Caco-2 (cell line): ENCODE data around the gene GHR. TPM values are rescaled to one million over a fixed set of nuclear protein-coding genes. Genes with fewer than 3 reads are reported as not detected.

ENCODE experiments used
- BruUV-seq: library from RNA; stranded (reverse); fragments of 400-500 nt; replicated peaks from 2 replicates; lab custom pipeline; 2021; lab: Mats Ljungman, UMichigan
- CTCF ChIA-PET: fragments of 300-600 bp; sonication (Branson Sonifier 250); formaldehyde crosslinking; loops from one replicate; lab custom pipeline; 2022; ENCODE audit warnings: antibody characterized with exemption; lab: Charles Lee
- POLR2A ChIA-PET: fragments of 300-600 bp; sonication (Branson Sonifier 250); formaldehyde crosslinking; loops from one replicate; lab custom pipeline; 2022; ENCODE audit warnings: antibody characterized with exemption; lab: Charles Lee
- DNase-seq, 2 experiments: peaks; one replicate each; pipeline versions ENCODE4 v3.0.0 to v3.0.0-alpha.2; 2020 to 2022
- H3K27me3 ChIP-seq: replicated peaks from 2 replicates; pipeline ENCODE4 v1.6.0; 2011; ENCODE audit warnings: low read length; ENCODE audit not compliant: control insufficient read depth, insufficient read depth
- H3K36me3 ChIP-seq: 2 replicates; pipeline ENCODE4 v1.5.1; 2011; ENCODE audit warnings: low read length; ENCODE audit not compliant: control insufficient read depth, insufficient read depth
- H3K4me1 ChIP-seq: fragments of 250-450 bp; sonication (Bioruptor Pico); 2 replicates; pipeline ENCODE4 v1.5.1; 2020; ENCODE audit warnings: mild to moderate bottlenecking
- H3K4me3 ChIP-seq: 2 replicates; pipeline ENCODE4 v1.5.1; 2011; ENCODE audit warnings: low read depth, mild to moderate bottlenecking, control low read depth, low read length
- H3K9me3 ChIP-seq: fragments of 250-450 bp; sonication (Bioruptor Pico); 2 replicates; pipeline ENCODE4 v1.5.1; 2020; ENCODE audit warnings: mild to moderate bottlenecking, moderate library complexity
- H3K27ac Mint-ChIP-seq: one replicate; pipeline ENCODE4 v1.8.0; 2022; ENCODE audit warnings: mixed read lengths; ENCODE audit not compliant: unreplicated experiment
- H3K27me3 Mint-ChIP-seq: one replicate; pipeline ENCODE4 v1.8.0; 2022; ENCODE audit warnings: mixed read lengths; ENCODE audit not compliant: insufficient read depth, unreplicated experiment
- H3K36me3 Mint-ChIP-seq: one replicate; pipeline ENCODE4 v1.8.0; 2022; ENCODE audit warnings: mild to moderate bottlenecking, mixed read lengths; ENCODE audit not compliant: insufficient read depth, unreplicated experiment
- H3K4me1 Mint-ChIP-seq: one replicate; pipeline ENCODE4 v1.8.0; 2022; ENCODE audit warnings: low read depth, mixed read lengths; ENCODE audit not compliant: unreplicated experiment
- H3K4me3 Mint-ChIP-seq: one replicate; pipeline ENCODE4 v1.8.0; 2022; ENCODE audit warnings: mild to moderate bottlenecking, moderate library complexity, mixed read lengths; ENCODE audit not compliant: unreplicated experiment
- H3K9me3 Mint-ChIP-seq: one replicate; pipeline ENCODE4 v1.8.0; 2022; ENCODE audit warnings: mixed read lengths; ENCODE audit not compliant: unreplicated experiment
- intact Hi-C: fragments of 100-400 bp; cut with micrococcal nuclease; formaldehyde crosslinking; loops from one replicate; pipeline ENCODE4 v1.10.0; 2022; ENCODE audit not compliant: unreplicated experiment
- total RNA-seq: library from RNA; stranded (reverse); gene quantifications from 2 replicates; pipeline ENCODE4 v1.2.3, GENCODE V29; 2022
- TF ChIP-seq, protein P1 (sequence below), 2 experiments: fragments of 200-600 bp in 1 of 2; IDR thresholded peaks; 1 replicate in 1 of 2; 2 replicates in 1 of 2; pipeline versions ENCODE4 v1.5.1 to v1.8.0; 2011 to 2022; ENCODE audit warnings: antibody characterized with exemption in 1 of 2, control low read depth in 1 of 2, inconsistent platforms in 1 of 2, low read depth in 1 of 2, low read length in 1 of 2, mild to moderate bottlenecking in 1 of 2, moderate library complexity in 1 of 2; ENCODE audit not compliant: insufficient read depth in 1 of 2, severe bottlenecking in 1 of 2, unreplicated experiment in 1 of 2

Gene GHR
- total RNA-seq, 1 experiment from 2014 or later, result 0.54 TPM

DNA sequence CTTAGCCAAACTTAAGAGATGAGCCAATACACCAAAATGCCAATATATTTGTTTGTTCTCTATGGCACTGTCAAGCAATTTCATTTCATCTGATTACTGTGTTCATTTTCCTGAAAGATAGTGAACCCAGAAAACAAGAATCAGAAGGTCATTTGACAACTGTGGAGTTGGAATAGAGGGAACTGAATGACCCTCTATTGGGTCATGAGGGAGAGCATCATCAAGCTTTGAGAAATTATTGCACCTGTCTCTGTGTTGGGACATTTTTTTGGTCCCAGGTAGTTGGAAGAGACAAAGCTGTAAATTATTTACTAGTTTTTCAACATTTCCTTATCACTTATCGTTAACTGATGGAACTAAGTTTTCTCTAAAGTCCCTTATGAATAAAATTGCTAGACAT lies 129.4 kb downstream of the GHR start:
- POLR2A ChIA-PET, result no interaction called here
- BruUV-seq, result no TSS peak
- Histone ChIP-seq H3K36me3 (no peaks in the 10 kb centered on the region), H3K27me3 (no peaks in the 10 kb centered on the region; the same call in 1 of the 2 replicates), H3K4me3 (no peak overlapping the region), H3K9me3 (no peaks in the 10 kb centered on the region), H3K4me1 (no peaks in the 10 kb centered on the region)
- DNase-seq, result no peak
- CTCF ChIA-PET, result no interaction called here
- Mint-ChIP-seq H3K27ac (no peak overlapping the region), H3K9me3 (no peaks in the 10 kb centered on the region), H3K27me3 (no peaks in the 10 kb centered on the region), H3K4me3 (no peak overlapping the region), H3K4me1 (no peaks in the 10 kb centered on the region), H3K36me3 (no peaks in the 10 kb centered on the region)
- intact Hi-C loops, result no loop called here
- TF ChIP-seq, protein P1, sequence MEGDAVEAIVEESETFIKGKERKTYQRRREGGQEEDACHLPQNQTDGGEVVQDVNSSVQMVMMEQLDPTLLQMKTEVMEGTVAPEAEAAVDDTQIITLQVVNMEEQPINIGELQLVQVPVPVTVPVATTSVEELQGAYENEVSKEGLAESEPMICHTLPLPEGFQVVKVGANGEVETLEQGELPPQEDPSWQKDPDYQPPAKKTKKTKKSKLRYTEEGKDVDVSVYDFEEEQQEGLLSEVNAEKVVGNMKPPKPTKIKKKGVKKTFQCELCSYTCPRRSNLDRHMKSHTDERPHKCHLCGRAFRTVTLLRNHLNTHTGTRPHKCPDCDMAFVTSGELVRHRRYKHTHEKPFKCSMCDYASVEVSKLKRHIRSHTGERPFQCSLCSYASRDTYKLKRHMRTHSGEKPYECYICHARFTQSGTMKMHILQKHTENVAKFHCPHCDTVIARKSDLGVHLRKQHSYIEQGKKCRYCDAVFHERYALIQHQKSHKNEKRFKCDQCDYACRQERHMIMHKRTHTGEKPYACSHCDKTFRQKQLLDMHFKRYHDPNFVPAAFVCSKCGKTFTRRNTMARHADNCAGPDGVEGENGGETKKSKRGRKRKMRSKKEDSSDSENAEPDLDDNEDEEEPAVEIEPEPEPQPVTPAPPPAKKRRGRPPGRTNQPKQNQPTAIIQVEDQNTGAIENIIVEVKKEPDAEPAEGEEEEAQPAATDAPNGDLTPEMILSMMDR (IDR thresholded peaks at IDR 0.05; ENCODE audit: insufficient read depth in 1 of 2, low read depth in 1 of 2, low read length in 1 of 2, severe bottlenecking in 1 of 2, unreplicated experiment in 1 of 2), result no peak

DNA sequence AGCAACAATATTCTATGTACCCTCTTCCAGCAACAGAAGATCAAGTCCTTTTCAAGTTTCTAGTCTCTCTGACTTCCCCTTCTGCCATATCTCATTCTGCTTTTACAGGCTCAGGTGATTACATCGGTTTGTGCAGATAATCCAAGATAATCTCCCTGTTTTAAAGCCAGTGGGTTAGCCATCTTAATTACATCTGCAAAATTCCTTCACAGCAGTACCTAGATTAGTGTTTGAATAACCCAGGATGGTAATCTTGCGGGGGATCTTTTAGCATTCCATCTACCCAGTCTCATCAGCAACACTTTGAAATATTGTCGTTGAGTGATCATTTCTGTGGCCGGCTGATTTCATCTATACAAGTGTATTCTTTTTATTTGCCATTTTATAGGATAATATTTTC lies 130.2 kb downstream of the GHR start:
- no peaks in the 10 kb centered on the region for H3K4me1 Mint-ChIP-seq
- H3K36me3 ChIP-seq, result no peaks in the 10 kb centered on the region
- no peak for DNase-seq
- no peak overlapping the region for H3K4me3 ChIP-seq
- H3K9me3 ChIP-seq, result no peaks in the 10 kb centered on the region
- intact Hi-C loops, result no loop called here
- H3K27me3 Mint-ChIP-seq, result no peaks in the 10 kb centered on the region
- H3K9me3 Mint-ChIP-seq, result no peaks in the 10 kb centered on the region
- BruUV-seq, result no TSS peak
- H3K27me3 ChIP-seq, result no peaks in the 10 kb centered on the region; the same call in 1 of the 2 replicates
- H3K27ac Mint-ChIP-seq, result no peak overlapping the region
- H3K36me3 Mint-ChIP-seq, result no peaks in the 10 kb centered on the region
- CTCF ChIA-PET, result no interaction called here
- H3K4me3 Mint-ChIP-seq, result no peak overlapping the region
- POLR2A ChIA-PET, result no interaction called here
- TF ChIP-seq, protein P1 (IDR thresholded peaks at IDR 0.05; ENCODE audit: insufficient read depth in 1 of 2, low read depth in 1 of 2, low read length in 1 of 2, severe bottlenecking in 1 of 2, unreplicated experiment in 1 of 2), result no peak
- no peaks in the 10 kb centered on the region for H3K4me1 ChIP-seq

DNA sequence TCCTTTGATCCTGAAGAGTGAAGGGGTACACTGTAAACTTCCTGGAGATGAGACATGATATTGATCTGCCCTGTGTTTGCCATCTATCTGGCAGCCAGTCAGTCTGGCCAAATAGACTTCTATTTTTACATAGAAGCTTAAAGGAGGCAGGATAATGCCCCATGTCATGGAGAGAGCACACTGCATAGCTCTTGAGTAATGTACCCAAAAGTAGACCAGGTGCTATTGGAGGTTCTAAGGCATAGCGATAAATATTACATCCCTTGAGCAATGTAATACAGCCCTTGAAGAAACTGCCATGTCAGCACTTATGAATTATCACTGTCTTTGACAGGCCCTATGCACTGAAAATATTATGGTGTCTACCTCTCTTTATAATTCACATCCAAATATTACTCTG lies 131.8 kb downstream of the GHR start:
- no peaks in the 10 kb centered on the region for H3K9me3 Mint-ChIP-seq
- DNase-seq, result no peak
- TF ChIP-seq, protein P1 (IDR thresholded peaks at IDR 0.05; ENCODE audit: insufficient read depth in 1 of 2, low read depth in 1 of 2, low read length in 1 of 2, severe bottlenecking in 1 of 2, unreplicated experiment in 1 of 2), result no peak
- H3K4me1 ChIP-seq, result no peaks in the 10 kb centered on the region
- no peaks in the 10 kb centered on the region for H3K27me3 Mint-ChIP-seq
- H3K27me3 ChIP-seq, result no peaks in the 10 kb centered on the region; the same call in 1 of the 2 replicates
- no peaks in the 10 kb centered on the region for H3K36me3 ChIP-seq
- no peak overlapping the region for H3K4me3 Mint-ChIP-seq
- H3K4me3 ChIP-seq, result no peak overlapping the region
- H3K36me3 Mint-ChIP-seq, result no peaks in the 10 kb centered on the region
- POLR2A ChIA-PET, result no interaction called here
- intact Hi-C loops, result no loop called here
- H3K27ac Mint-ChIP-seq, result no peak overlapping the region
- no peaks in the 10 kb centered on the region for H3K9me3 ChIP-seq
- CTCF ChIA-PET, result no interaction called here
- BruUV-seq, result no TSS peak
- H3K4me1 Mint-ChIP-seq, result no peaks in the 10 kb centered on the region
